ENCODE measurements around the gene ADGRE1.

GRCh38 chr19:6890938-6891337, 3.6 kb downstream of the ADGRE1 start:
- no peak for TF ChIP-seq CTCF (IDR thresholded peaks at IDR 0.05)
- TF ChIP-seq POLR2A (IDR thresholded peaks at IDR 0.05), result no peak
